ENCODE measurements around the gene EPG5. TPM values are rescaled to one million over a fixed set of nuclear protein-coding genes. Genes with fewer than 3 reads are reported as not detected.

The EPG5 gene
- total and polyA plus RNA-seq, 2 of the 4 experiments (the other 2 are of a cell fraction), result 37.3 to 114 TPM

DNA sequence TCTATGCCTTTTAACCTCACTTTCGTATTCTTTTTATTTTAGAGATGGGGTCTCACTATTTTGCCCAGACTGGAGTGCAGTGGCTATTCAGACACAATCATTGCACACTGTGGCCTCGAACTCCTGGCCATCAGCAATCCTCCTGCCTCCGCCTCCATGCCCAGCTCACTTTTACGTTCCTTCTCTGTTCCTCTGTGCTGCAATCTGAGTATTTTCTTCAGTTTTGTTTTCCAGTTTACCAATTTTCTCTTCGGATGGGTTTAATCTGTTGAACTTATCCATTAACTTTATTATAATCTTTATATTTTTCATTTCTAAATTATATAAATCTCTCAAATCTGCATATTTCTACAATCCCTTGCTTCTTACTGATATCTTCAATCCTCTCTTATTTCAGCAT is 103.0 kb downstream of the EPG5 start:
- Histone ChIP-seq H4K8ac (ENCODE audit: low read depth in 2 of 2, low read length in 2 of 2) (no peak overlapping the region), H3K9me1 (ENCODE audit: insufficient read depth, low read length) (peaks cover 7% of the 10 kb centered on the region; the same call in 1 of the 2 replicates), H3K14ac (replicated peaks; ENCODE audit: low read depth, low read length) (no peak overlapping the region), H2BK20ac (ENCODE audit: low read depth, low read length) (no peak overlapping the region), H3K9me3 (ENCODE audit: control insufficient read depth, insufficient read depth, low read length) (peaks cover 12% of the 10 kb centered on the region), H3K27me3 (ENCODE audit: control insufficient read depth, insufficient read depth, low read length) (no peaks in the 10 kb centered on the region), H3K36me3 (ENCODE audit: control insufficient read depth, insufficient read depth, low read length) (peaks cover 46% of the 10 kb centered on the region), H3K4me1 (ENCODE audit: control insufficient read depth, insufficient read depth, low read length) (peaks cover 2% of the 10 kb centered on the region; the same call in 1 of the 2 replicates), H3K4me2 (ENCODE audit: low read depth, low read length) (no peak overlapping the region), H2AFZ (replicated peaks; ENCODE audit: low read length, poor library complexity) (no peak overlapping the region), H3K4ac (ENCODE audit: low read depth, low read length) (no peak overlapping the region), H3K18ac (ENCODE audit: low read depth, low read length) (no peak overlapping the region), H2BK15ac (ENCODE audit: low read depth, low read length) (no peak overlapping the region), H2AK5ac (ENCODE audit: low read depth, low read length) (peak overlapping the region; percentile 8; the same call in 1 of the 2 replicates), H4K5ac (ENCODE audit: low read depth, low read length) (no peak overlapping the region), H4K20me1 (ENCODE audit: insufficient read depth, low read length) (no peaks in the 10 kb centered on the region), H2AK9ac (replicated peaks; ENCODE audit: low read depth, low read length, poor library complexity) (no peak overlapping the region), H3K56ac (ENCODE audit: extremely low read depth, insufficient read depth, low read length) (no peak overlapping the region), H3K9ac (ENCODE audit: low read depth, low read length) (no peak overlapping the region), H3K79me1 (ENCODE audit: low read depth in 1 of 2, low read length in 2 of 2) (peaks cover 8 to 15% of the 10 kb centered on the region in 2 experiments), H4K91ac (ENCODE audit: insufficient read depth, low read depth, low read length) (no peak overlapping the region), H3K4me3 (ENCODE audit: insufficient read depth, low read depth, low read length) (no peak overlapping the region), H2BK5ac (ENCODE audit: low read depth, low read length, poor library complexity, severe bottlenecking) (no peak overlapping the region), H2BK120ac (ENCODE audit: low read depth, low read length) (no peak overlapping the region), H3K27ac (ENCODE audit: insufficient read depth, low read length) (no peak overlapping the region), H3K23ac (ENCODE audit: low read depth, low read length) (no peak overlapping the region)
- ATAC-seq (ENCODE audit: low read depth) (no peak), DNase-seq (no peak)
- WGBS, 2 experiments (ENCODE audit: extremely low coverage in 2 of 2, insufficient read length in 1 of 2), result no CpG with 5 or more reads among the region's 5 CpGs
- no TSS peak for BruUV-seq (replicated peaks)
- CTCF ChIA-PET, result no interaction called here
- in situ Hi-C loops (cut with MboI; ENCODE audit: low sequenced_read_pairs) (no loop called here), intact Hi-C loops (cut with micrococcal nuclease) (no loop called here), dilution Hi-C loops (cut with HindIII; ENCODE audit: low sequenced_read_pairs, unreplicated experiment) (no loop called here)
- TF ChIP-seq, protein P1, sequence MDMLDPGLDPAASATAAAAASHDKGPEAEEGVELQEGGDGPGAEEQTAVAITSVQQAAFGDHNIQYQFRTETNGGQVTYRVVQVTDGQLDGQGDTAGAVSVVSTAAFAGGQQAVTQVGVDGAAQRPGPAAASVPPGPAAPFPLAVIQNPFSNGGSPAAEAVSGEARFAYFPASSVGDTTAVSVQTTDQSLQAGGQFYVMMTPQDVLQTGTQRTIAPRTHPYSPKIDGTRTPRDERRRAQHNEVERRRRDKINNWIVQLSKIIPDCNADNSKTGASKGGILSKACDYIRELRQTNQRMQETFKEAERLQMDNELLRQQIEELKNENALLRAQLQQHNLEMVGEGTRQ (IDR thresholded peaks at IDR 0.05; ENCODE audit: low read depth, low read length), result no peak
- TF ChIP-seq, protein P2, sequence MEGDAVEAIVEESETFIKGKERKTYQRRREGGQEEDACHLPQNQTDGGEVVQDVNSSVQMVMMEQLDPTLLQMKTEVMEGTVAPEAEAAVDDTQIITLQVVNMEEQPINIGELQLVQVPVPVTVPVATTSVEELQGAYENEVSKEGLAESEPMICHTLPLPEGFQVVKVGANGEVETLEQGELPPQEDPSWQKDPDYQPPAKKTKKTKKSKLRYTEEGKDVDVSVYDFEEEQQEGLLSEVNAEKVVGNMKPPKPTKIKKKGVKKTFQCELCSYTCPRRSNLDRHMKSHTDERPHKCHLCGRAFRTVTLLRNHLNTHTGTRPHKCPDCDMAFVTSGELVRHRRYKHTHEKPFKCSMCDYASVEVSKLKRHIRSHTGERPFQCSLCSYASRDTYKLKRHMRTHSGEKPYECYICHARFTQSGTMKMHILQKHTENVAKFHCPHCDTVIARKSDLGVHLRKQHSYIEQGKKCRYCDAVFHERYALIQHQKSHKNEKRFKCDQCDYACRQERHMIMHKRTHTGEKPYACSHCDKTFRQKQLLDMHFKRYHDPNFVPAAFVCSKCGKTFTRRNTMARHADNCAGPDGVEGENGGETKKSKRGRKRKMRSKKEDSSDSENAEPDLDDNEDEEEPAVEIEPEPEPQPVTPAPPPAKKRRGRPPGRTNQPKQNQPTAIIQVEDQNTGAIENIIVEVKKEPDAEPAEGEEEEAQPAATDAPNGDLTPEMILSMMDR (conservative IDR thresholded peaks at IDR 0.05; ENCODE audit: low read depth, low read length), result no peak
- no peak for TF ChIP-seq MAFK (IDR thresholded peaks at IDR 0.05; ENCODE audit: low read depth, low read length)
- no peak for TF ChIP-seq ELK1 (IDR thresholded peaks at IDR 0.05; ENCODE audit: borderline replicate concordance, low read depth, low read length)
- no peak for TF ChIP-seq MXI1 (IDR thresholded peaks at IDR 0.05; ENCODE audit: borderline replicate concordance, low read depth, low read length)
- no peak for TF ChIP-seq RCOR1 (IDR thresholded peaks at IDR 0.05; ENCODE audit: insufficient replicate concordance, low read length)
- no peak for TF ChIP-seq POLR2A (IDR thresholded peaks at IDR 0.05; ENCODE audit: low read depth, low read length)
- TF ChIP-seq NFE2L2 (IDR thresholded peaks at IDR 0.05; ENCODE audit: low read depth, low read length), result no peak
- TF ChIP-seq MAZ (IDR thresholded peaks at IDR 0.05; ENCODE audit: borderline replicate concordance, low read depth, low read length), result no peak
- TF ChIP-seq RFX5 (IDR thresholded peaks at IDR 0.05; ENCODE audit: low read depth, low read length), result no peak
- no peak for TF ChIP-seq CHD1 (IDR thresholded peaks at IDR 0.05; ENCODE audit: low read depth, low read length)
- no peak for TF ChIP-seq CEBPB (IDR thresholded peaks at IDR 0.05; ENCODE audit: low read depth, low read length)
- TF ChIP-seq BHLHE40 (IDR thresholded peaks at IDR 0.05; ENCODE audit: low read depth, low read length), result no peak
- no peak for TF ChIP-seq SMC3 (IDR thresholded peaks at IDR 0.05; ENCODE audit: low read depth, low read length)
- no peak for TF ChIP-seq FOS (IDR thresholded peaks at IDR 0.05; ENCODE audit: low read depth, low read length)
- no peak for TF ChIP-seq RAD21 (IDR thresholded peaks at IDR 0.05; ENCODE audit: low read length)
- POLR2A ChIA-PET (ENCODE audit: unreplicated experiment), result no interaction called here

Measured in IMR-90 (cell line).